H7 (cell line): Measurements from ENCODE around the gene RASA4B. TPM values are rescaled to one million over a fixed set of nuclear protein-coding genes. Genes with fewer than 3 reads are reported as not detected.
"Not testable (repeated sequence)": the region's sequence is repeated elsewhere in the genome, so short reads cannot be mapped to it uniquely, and the experiment has no call there.

Experiments used
- DNase-seq: peaks from one replicate; pipeline ENCODE4 v3.0.0; 2012
- H3K27me3 ChIP-seq: 2 replicates; pipeline ENCODE4 v1.6.0; 2011; ENCODE audit warnings: mild to moderate bottlenecking, low read length; ENCODE audit not compliant: control insufficient read depth, insufficient read depth
- H3K36me3 ChIP-seq: replicated peaks from 2 replicates; pipeline ENCODE4 v1.5.1; 2011; ENCODE audit warnings: low read length; ENCODE audit not compliant: control insufficient read depth, insufficient read depth
- H3K4me3 ChIP-seq: 2 replicates; pipeline ENCODE4 v1.5.1; 2011; ENCODE audit warnings: low read depth, mild to moderate bottlenecking, control low read depth, low read length, moderate library complexity; ENCODE audit not compliant: insufficient read depth
- total RNA-seq: library from RNA; depleted of rRNA; stranded (reverse); fragments of >200 nt; shearing (Covaris generic); gene quantifications from 2 replicates; pipeline ENCODE4 v1.2.3, GENCODE V29; 2014

Gene RASA4B
- total RNA-seq, 1 experiment from 2014 or later: 3.2 TPM

DNA sequence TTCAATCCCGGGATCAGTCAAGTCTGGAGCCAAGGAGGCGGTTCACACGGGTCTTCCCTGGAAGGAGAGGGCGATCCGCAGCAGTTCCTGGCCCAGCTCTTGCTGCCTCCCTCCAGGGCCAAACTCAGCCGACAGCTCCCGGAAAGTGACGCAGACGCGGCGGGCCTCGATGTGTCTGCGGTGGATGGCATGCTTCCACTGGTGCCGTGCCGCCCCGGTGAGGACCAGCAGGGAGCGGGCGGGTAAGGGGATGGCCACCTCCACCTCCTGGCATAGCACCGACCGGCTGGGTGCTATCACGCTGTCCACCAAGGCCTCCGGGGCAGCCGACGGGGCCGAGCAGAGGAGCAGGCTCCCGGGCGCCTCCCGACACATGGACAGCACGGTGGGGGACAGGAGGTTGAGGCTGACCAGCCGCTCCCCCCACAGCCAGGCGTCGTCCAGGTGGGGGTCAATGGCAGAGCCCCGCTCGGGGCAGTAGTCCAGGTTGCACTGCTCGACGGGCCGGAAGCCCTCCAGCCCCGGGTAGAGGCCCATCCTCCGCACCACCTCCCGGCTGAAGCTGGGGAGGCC lies 60.1 kb downstream of the RASA4B start:
- H3K27me3 ChIP-seq: no peaks in the 10 kb centered on the region

GRCh38 chr7:102456327-102456726 lies 61.2 kb downstream of the RASA4B start:
- H3K27me3 ChIP-seq: no peaks in the 10 kb centered on the region
- peaks cover 9% of the 10 kb centered on the region for H3K36me3 ChIP-seq
- no peak overlapping the region for H3K4me3 ChIP-seq
- no peak for DNase-seq

More for the DNA sequence above, 60.1 kb downstream of the RASA4B start:
- DNase-seq: no peak
- peaks cover 9% of the 10 kb centered on the region for H3K36me3 ChIP-seq
- no peak overlapping the region for H3K4me3 ChIP-seq

GRCh38 chr7:102455596-102455995 lies 62.0 kb downstream of the RASA4B start:
- no peak for DNase-seq
- H3K36me3 ChIP-seq: peaks cover 9% of the 10 kb centered on the region
- no peaks in the 10 kb centered on the region for H3K27me3 ChIP-seq
- no peak overlapping the region for H3K4me3 ChIP-seq

- H3K36me3 ChIP-seq, DNase-seq, H3K27me3 ChIP-seq, H3K4me3 ChIP-seq: not testable (repeated sequence)
Observed at GRCh38 chr7:102454932-102455331, 62.6 kb downstream of the RASA4B start.

GRCh38 chr7:102454468-102454867 lies 63.1 kb downstream of the RASA4B start:
- Histone ChIP-seq H3K27me3 (no peaks in the 10 kb centered on the region), H3K4me3 (no peak overlapping the region), H3K36me3 (peaks cover 8% of the 10 kb centered on the region)
- DNase-seq: peak; percentile 68

DNA sequence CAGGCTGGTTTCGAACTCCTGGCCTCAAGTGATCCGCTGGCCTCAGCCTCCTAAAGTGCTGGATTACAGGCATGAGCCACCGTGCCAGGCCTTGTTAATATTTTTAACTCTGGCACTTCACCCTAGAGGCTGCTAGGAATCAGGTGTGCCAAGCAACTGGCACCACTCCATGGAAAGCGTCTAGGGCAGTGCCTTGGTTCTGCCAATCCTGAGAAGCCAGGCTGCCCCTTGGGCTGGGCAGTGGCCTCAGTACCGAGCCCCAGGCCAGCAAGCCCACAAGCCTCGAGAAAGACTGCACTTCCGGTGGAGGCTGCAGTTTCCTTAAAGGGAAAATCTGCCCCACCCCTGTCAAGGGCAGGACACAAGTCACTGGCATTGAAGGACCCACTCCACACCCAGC lies 64.3 kb downstream of the RASA4B start:
- Histone ChIP-seq H3K36me3 (peaks cover 6% of the 10 kb centered on the region), H3K4me3 (no peak overlapping the region), H3K27me3 (no peaks in the 10 kb centered on the region)
- no peak for DNase-seq

DNA sequence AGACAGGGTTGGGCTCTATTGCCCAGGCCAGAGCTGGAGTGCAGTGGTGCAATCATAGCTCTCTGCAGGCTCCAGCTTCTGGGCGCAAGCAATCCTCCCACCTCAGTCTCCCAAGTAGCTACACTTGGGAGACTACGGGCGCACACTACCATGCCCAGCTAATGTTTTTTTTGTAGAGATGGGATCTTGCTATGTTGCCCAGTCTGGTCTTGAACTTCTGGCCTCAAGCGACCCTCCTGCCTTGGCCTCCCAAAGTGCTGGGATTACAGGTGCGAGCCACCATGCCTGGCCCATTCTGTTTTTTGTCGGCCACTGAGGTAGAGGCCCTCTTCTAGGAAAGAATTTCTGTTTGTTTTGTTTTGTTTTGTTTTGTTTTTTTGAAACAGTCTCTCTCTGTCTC lies 65.1 kb downstream of the RASA4B start:
- H3K27me3 ChIP-seq: no peaks in the 10 kb centered on the region
- no peak overlapping the region for H3K4me3 ChIP-seq
- H3K36me3 ChIP-seq: peaks cover 2% of the 10 kb centered on the region
- DNase-seq: no peak

GRCh38 chr7:102451371-102452054 lies 66.1 kb downstream of the RASA4B start:
- H3K36me3 ChIP-seq: no peaks in the 10 kb centered on the region; the same call in 1 of the 2 replicates
- no peak overlapping the region for H3K4me3 ChIP-seq
- DNase-seq: peak; percentile 90
- no peaks in the 10 kb centered on the region for H3K27me3 ChIP-seq

DNA sequence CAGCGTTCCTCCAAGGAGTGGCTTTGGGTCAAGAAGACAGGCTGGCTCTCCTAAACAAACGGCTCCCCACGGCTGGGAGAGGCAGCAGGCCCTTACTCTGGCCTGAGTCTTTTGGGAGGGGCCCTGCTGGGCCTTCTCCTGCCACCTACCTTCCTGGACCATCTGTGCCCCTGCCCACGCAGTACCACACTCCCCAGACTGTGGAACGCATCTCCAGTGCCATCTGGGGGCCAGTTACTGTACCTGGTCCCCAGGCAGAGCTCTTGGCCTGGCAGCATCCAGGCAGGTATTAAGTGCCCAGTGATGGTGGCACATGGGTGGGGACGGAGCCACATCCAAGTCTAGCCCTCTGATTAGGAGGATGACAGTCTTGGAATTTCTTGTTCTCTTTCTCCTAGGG lies 67.3 kb downstream of the RASA4B start:
- H3K36me3 ChIP-seq: no peaks in the 10 kb centered on the region; the same call in none of the 2 replicates
- no peak for DNase-seq
- no peak overlapping the region for H3K4me3 ChIP-seq
- no peaks in the 10 kb centered on the region for H3K27me3 ChIP-seq

DNA sequence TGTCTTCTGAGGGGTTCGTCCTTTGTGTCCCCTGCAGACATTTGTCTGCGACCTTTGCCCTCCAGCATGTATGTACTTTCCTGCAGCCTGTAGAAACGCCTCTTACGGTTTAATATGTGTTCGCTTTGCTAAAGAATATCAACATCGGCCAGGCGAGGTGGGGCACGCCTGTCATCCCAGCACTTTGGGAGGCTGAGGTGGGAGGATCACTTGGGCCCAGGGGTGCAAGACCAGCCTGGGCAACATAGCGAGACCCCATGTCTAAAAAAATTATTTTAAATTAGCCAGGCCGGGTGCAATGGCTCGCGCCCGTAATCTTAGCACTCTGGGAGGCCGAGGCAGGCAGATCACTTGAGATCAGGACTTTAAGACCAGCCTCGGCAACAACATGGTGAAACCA lies 68.4 kb downstream of the RASA4B start:
- H3K27me3 ChIP-seq: no peaks in the 10 kb centered on the region
- no peak for DNase-seq
- no peak overlapping the region for H3K4me3 ChIP-seq
- peaks cover 2% of the 10 kb centered on the region for H3K36me3 ChIP-seq

DNA sequence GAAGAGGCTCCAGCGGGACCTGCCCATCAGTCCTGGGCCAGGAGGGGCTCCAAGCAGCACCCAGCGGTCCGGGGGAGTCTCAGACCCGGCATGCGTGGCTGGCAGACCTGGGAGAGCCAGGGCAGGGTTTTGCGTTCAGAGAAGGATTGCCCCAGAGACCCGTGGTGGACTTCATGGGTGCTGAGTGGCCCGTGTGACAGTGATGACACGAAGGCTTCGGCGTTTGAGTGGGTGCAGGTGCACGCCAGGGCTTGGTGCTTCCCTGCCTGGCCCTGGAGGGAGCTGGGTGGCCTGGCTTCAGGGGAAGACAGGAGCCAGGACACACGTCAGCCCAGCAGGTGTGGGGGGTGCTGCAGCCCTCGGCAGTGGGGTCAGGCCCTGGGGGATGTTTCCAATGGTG lies 70.3 kb downstream of the RASA4B start:
- no peak overlapping the region for H3K4me3 ChIP-seq
- peaks cover 2% of the 10 kb centered on the region for H3K36me3 ChIP-seq
- peak; percentile 48 for DNase-seq
- no peaks in the 10 kb centered on the region for H3K27me3 ChIP-seq

DNA sequence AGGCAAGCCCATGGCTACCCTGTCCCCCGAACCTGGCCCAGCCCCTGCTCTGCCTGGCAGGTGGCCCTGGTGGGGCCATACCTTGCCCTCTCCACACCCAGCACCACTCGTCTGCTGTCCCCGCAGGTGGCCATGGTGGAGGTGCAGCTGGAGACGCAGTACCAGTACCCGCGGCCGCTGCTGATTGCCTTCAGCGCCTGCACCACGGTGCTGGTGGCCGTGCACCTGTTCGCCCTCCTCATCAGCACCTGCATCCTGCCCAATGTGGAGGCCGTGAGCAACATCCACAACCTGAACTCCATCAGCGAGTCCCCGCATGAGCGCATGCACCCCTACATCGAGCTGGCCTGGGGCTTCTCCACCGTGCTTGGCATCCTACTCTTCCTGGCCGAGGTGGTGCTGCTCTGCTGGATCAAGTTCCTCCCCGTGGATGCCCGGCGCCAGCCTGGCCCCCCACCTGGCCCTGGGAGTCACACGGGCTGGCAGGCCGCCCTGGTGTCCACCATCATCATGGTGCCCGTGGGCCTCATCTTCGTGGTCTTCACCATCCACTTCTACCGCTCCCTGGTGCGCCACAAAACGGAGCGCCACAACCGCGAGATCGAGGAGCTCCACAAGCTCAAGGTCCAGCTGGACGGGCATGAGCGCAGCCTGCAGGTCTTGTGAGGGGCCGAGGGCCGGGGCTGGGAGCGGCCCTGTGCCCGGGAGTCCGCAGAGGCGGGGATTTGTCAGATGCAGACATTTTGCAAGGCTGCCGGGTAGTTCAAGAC lies 71.0 kb downstream of the RASA4B start:
- Histone ChIP-seq H3K36me3 (peaks cover 2% of the 10 kb centered on the region), H3K4me3 (no peak overlapping the region), H3K27me3 (no peaks in the 10 kb centered on the region)
- peak; percentile 34 for DNase-seq

DNA sequence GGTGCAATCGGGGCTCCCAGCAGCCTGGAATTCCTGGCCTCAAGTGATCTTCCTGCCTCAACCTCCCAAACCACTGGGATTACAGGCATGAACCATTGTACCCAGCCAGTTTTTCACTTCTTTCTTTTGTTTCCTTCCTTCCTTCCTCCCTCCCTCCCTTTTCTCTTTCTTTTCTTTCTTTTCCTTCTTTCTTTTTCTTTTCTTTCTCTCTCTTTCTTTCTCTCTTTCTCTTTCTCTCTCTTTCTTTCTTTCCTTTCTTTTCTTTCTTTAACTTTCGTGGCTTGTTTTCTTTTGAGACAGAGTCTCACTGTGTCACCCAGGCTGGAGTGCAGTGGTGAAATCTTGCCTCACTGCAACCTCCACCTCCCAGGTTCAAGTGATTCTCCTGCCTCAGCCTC lies 71.9 kb downstream of the RASA4B start:
- no peaks in the 10 kb centered on the region for H3K27me3 ChIP-seq
- H3K36me3 ChIP-seq: peaks cover 2% of the 10 kb centered on the region
- H3K4me3 ChIP-seq: no peak overlapping the region
- no peak for DNase-seq

- Histone ChIP-seq H3K4me3 (no peak overlapping the region), H3K36me3 (peaks cover 2% of the 10 kb centered on the region), H3K27me3 (no peaks in the 10 kb centered on the region)
- DNase-seq: peak; percentile 13
Observed at GRCh38 chr7:102444961-102445673, 72.5 kb downstream of the RASA4B start.
